ENCODE measurements around the gene TSGA10IP. TPM values are rescaled to one million over a fixed set of nuclear protein-coding genes. Genes with fewer than 3 reads are reported as not detected.

TSGA10IP gene
- polyA plus RNA-seq, 1 experiment = not detected

DNA sequence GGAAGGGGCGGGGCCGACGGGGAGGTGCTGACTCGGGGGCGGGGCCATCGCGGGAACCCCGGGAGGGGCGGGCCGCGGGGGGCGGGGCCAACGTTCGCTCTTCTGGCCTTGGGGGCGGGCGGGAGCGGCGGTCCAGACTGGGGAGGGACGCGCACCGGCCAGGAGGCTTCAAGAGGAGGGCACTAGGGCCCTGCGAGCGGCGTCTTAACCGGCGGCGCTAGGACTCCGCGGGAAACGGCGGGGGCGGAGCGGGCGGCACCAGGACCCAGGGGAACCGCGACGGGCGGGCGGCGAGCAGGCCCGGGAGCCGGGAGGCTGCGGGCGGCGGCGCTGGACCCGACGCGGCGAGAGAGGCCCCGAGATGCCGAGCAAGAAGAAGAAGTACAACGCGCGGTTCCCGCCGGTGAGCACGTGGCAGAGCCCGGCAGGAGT is 26.1 kb upstream of the TSGA10IP start, which contains the start of gene DRAP1:
Gene DRAP1 (plus strand): TSS at position 286 of the 432 bp plus-strand sequence. CDS start 76 bp downstream, at position 362.
- H3K27me3 ChIP-seq (ENCODE audit: control insufficient read depth, insufficient read depth, low read length) = no peaks in the 10 kb centered on the region
- peak; percentile 93 for DNase-seq (ENCODE audit: low read depth, low spot score)
- CTCF ChIA-PET = no interaction called here
- POLR2A ChIA-PET = interaction anchor here (1.5 to 1.6 kb wide), 2 partner anchors 18 to 22 kb away, joined by 4 to 5 read pairs; partner anchors contain the start of gene FOSL1
- TF ChIP-seq, protein P1, sequence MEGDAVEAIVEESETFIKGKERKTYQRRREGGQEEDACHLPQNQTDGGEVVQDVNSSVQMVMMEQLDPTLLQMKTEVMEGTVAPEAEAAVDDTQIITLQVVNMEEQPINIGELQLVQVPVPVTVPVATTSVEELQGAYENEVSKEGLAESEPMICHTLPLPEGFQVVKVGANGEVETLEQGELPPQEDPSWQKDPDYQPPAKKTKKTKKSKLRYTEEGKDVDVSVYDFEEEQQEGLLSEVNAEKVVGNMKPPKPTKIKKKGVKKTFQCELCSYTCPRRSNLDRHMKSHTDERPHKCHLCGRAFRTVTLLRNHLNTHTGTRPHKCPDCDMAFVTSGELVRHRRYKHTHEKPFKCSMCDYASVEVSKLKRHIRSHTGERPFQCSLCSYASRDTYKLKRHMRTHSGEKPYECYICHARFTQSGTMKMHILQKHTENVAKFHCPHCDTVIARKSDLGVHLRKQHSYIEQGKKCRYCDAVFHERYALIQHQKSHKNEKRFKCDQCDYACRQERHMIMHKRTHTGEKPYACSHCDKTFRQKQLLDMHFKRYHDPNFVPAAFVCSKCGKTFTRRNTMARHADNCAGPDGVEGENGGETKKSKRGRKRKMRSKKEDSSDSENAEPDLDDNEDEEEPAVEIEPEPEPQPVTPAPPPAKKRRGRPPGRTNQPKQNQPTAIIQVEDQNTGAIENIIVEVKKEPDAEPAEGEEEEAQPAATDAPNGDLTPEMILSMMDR (IDR thresholded peaks at IDR 0.05; ENCODE audit: low read depth, low read length) = no peak
- peak within 1 kb of the TSS; percentile 93 for H3K27ac ChIP-seq (ENCODE audit: low read depth, low read length)
- H3K4me3 ChIP-seq (ENCODE audit: low read depth, low read length) = peak within 1 kb of the TSS; percentile 94
- peaks cover 11% of the 10 kb centered on the region; the same call in 1 of the 2 replicates for H3K9me3 ChIP-seq (ENCODE audit: control insufficient read depth, insufficient read depth, low read length)

DNA sequence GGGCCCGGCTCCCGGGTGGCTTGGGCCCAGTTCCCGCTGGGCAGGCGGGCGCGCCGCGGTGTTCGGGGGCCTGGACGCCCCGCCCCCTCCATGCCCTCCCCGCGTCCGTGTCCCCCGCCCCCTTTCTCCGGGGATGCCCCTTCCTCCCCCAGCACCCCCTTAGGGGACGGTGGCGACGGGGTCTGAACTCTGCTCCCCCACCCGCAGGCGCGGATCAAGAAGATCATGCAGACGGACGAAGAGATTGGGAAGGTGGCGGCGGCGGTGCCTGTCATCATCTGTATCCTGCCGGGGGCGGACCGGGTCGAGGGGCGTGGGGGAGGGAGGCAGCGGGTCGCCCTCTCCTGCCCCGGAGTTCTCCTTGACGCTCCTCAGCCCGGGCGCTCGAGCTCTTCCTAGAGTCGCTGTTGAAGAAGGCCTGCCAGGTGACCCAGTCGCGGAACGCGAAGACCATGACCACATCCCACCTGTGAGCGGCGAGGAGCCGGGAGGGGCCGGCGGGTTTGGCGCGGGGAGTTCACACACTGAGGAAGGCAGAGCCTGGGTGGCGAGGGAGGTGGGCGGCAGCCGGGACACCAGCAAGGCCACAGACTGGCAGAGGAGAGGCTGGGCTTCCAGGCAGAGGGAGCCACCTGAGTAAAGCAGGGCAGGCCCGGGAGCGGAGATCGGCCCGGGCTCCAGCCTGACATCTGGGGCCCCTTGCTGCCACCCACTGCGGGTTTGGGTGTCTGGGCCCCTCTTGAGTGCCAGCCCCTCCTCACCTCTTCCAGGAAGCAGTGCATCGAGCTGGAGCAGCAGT is 25.5 kb upstream of the TSGA10IP start:
- H3K27me3 ChIP-seq (ENCODE audit: control insufficient read depth, insufficient read depth, low read length) = no peaks in the 10 kb centered on the region
- peak overlapping the region; percentile 81 for H3K4me3 ChIP-seq (ENCODE audit: low read depth, low read length)
- ChIA-PET POLR2A (interaction anchor here (1.2 to 1.8 kb wide), 2 partner anchors 29 to 31 kb away, joined by 5 read pairs; partner anchors contain the start of gene CCDC85B), CTCF (interaction anchor here (1.8 kb wide), 1 partner anchor 31 kb away, joined by 8 read pairs; the partner anchor contains the start of gene FIBP)
- H3K27ac ChIP-seq (ENCODE audit: low read depth, low read length) = peak overlapping the region; percentile 47
- TF ChIP-seq, protein P1 (IDR thresholded peaks at IDR 0.05; ENCODE audit: low read depth, low read length) = no peak
- peaks cover 11% of the 10 kb centered on the region; the same call in 1 of the 2 replicates for H3K9me3 ChIP-seq (ENCODE audit: control insufficient read depth, insufficient read depth, low read length)
- no peak for DNase-seq (ENCODE audit: low read depth, low spot score)

DNA sequence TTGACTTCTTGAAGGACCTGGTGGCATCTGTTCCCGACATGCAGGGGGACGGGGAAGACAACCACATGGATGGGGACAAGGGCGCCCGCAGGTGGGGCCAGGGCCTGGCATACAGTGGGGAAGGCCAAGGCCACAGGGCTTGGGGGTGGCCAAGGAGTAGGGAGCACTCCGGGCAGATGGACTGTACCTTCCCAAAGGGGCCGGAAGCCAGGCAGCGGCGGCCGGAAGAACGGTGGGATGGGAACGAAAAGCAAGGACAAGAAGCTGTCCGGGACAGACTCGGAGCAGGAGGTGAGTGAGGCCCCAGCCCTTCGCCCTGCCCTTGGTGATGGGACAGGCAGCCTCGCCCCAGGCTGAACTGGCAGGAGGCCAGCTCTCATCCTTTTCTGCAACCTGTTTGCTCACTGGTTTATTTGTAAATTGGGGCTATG is 24.9 kb upstream of the TSGA10IP start:
- CTCF ChIA-PET = interaction anchor here (1.8 kb wide), 1 partner anchor 32 kb away, joined by 8 read pairs; the partner anchor contains the start of gene FIBP
- Histone ChIP-seq H3K4me3 (ENCODE audit: low read depth, low read length) (peak overlapping the region; percentile 81), H3K27me3 (ENCODE audit: control insufficient read depth, insufficient read depth, low read length) (no peaks in the 10 kb centered on the region), H3K27ac (ENCODE audit: low read depth, low read length) (peak overlapping the region; percentile 47), H3K9me3 (ENCODE audit: control insufficient read depth, insufficient read depth, low read length) (peaks cover 11% of the 10 kb centered on the region; the same call in 1 of the 2 replicates)
- TF ChIP-seq, protein P1 (IDR thresholded peaks at IDR 0.05; ENCODE audit: low read depth, low read length) = no peak
- POLR2A ChIA-PET = interaction anchor here (1.2 to 1.8 kb wide), 2 partner anchors 30 to 31 kb away, joined by 5 read pairs; partner anchors contain the start of gene CCDC85B
- no peak for DNase-seq (ENCODE audit: low read depth, low spot score)

DNA sequence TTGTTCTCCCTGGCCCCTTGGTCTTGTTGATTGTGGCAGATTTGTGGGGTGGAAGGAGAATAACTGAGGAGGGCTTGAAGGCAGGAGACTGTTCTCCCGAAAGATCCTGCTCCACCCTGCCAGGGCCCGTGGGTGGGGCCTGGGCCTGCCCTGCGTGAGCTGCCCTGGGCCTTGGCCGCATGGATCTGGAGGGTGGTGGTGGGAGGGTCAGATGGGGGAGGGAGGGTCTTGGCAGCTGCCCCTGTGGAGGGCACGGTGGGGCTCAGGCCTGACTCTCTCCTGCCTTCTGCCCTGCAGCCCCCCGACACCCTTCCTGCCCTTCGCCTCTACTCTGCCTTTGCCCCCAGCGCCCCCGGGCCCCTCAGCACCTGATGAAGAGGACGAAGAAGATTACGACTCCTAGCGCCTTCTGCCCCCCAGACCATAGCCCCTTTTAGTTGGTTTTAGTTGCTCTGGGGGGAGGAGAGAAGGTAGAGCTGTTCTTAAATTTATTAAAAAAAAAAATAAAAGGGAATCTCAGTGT is 24.2 kb upstream of the TSGA10IP start:
- no peaks in the 10 kb centered on the region for H3K27me3 ChIP-seq (ENCODE audit: control insufficient read depth, insufficient read depth, low read length)
- H3K9me3 ChIP-seq (ENCODE audit: control insufficient read depth, insufficient read depth, low read length) = peaks cover 11% of the 10 kb centered on the region; the same call in 1 of the 2 replicates
- H3K4me3 ChIP-seq (ENCODE audit: low read depth, low read length) = peak overlapping the region; percentile 81
- TF ChIP-seq, protein P1 (IDR thresholded peaks at IDR 0.05; ENCODE audit: low read depth, low read length) = no peak
- ChIA-PET POLR2A (interaction anchor here (0.5 to 1.8 kb wide), 3 partner anchors 21 to 30 kb away, joined by 3 to 7 read pairs (median 5); partner anchors contain the start of genes CCDC85B and FOSL1), CTCF (interaction anchor here (1.0 to 2.0 kb wide), 3 partner anchors 32 to 102 kb away, joined by 3 to 8 read pairs (median 4); partner anchors contain the start of gene FIBP)
- no peak for DNase-seq (ENCODE audit: low read depth, low spot score)
- no peak overlapping the region for H3K27ac ChIP-seq (ENCODE audit: low read depth, low read length)
